ENCODE data around the gene SFT2D3. TPM values are rescaled to one million over a fixed set of nuclear protein-coding genes. Genes with fewer than 3 reads are reported as not detected.

The SFT2D3 gene
- total and polyA plus RNA-seq, 2 donors (not counting 1 experiment from before 2014, with no cell fraction given) = 3.5 to 14.2 TPM

DNA sequence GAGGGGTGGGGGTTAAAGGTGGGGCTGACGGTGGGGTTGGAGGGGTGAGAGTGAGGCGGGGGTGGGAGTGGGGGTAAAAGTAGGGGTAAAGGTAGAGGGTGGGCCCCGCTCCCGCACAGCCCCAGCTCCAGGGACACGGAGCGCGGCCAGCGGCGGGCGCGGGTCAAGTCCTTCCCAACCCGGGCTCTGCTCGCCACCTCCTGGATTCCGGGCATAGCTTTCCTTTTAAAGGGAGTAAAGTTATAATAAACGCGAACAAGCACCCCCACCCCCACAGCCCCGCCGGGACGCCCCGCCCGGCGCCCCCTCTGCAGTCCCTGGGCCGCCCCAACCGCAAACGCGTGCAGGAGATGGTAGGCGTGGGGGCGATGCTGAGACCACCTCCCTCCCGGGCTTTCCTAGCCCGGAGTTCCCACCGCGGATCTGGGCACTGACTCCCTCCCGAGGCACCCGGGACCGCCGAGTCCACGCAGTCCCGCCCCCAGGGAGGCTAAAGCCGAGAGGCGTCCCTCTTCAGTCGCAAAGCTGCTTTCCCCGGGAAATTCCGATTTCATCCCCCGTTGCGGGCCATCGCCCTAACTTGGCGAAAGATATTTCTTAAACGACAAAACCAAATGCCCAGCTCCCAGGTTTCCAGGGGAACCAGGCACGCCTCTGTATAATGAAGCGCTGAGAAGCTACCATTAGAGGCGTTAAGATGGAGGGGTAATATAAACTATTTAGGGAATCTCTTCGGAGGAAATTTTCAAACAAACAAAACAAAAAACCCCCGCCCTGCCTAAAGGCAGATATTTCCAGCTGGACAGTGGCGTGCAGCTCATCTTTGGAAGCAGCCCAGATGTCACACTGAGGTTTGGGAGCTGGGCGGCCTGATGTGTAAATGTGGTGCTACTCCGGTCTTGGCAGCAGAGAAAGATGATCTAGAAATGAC lies 25.7 kb upstream of the SFT2D3 start, which contains the start of gene LIMS2:
LIMS2 (minus strand) TSS at position 200 of the 931 bp plus-strand sequence. CDS start 506 bp downstream, outside the sequence.
- ATAC-seq (ENCODE audit: low read depth) = peak; percentile 26
- no peak within 1 kb of the TSS for H3K27ac ChIP-seq (ENCODE audit: low read length in 2 of 2)
- H2AFZ ChIP-seq (ENCODE audit: insufficient read depth, low read depth, low read length, poor library complexity, severe bottlenecking) = peak within 1 kb of the TSS; percentile 65
- intact Hi-C loops (cut with micrococcal nuclease) = no loop called here
- H3K4me1 Mint-ChIP-seq = peaks cover 11% of the 10 kb centered on the region
- peaks cover 36% of the 10 kb centered on the region for H3K27me3 Mint-ChIP-seq
- peaks cover 12 to 19% of the 10 kb centered on the region in 2 donors for H3K4me1 ChIP-seq (ENCODE audit: control insufficient read depth in 2 of 2, insufficient read depth in 2 of 2, low read length in 2 of 2)
- H3K36me3 ChIP-seq (replicated peaks in 1 of 2; ENCODE audit: control extremely low read depth in 1 of 2, control insufficient read depth in 1 of 2, extremely low read depth in 1 of 2, insufficient read depth in 2 of 2, low read length in 1 of 2) = no peaks in the 10 kb centered on the region
- H3K4me3 Mint-ChIP-seq = peak within 1 kb of the TSS; percentile 88
- 9% methylated on average over 38 of the region's 56 CpGs for WGBS (ENCODE audit: insufficient coverage)
- no peaks in the 10 kb centered on the region for H3K9me3 Mint-ChIP-seq (ENCODE audit: insufficient read depth)
- H3K27ac Mint-ChIP-seq = no peak within 1 kb of the TSS
- peaks cover 0 to 3% (median 0%) of the 10 kb centered on the region in 3 donors for H3K9me3 ChIP-seq (ENCODE audit: control extremely low read depth in 1 of 3, control insufficient read depth in 2 of 3, insufficient read depth in 1 of 3, low read length in 2 of 3)
- peak within 1 kb of the TSS in 4 of 5 experiments; percentile 13 to 58 (median 41) for H3K4me3 ChIP-seq (ENCODE audit: control extremely low read depth in 1 of 5, extremely low read depth in 1 of 5, insufficient read depth in 1 of 5, low read depth in 2 of 5, low read length in 4 of 5)
- H4K20me1 ChIP-seq (ENCODE audit: control insufficient read depth, insufficient read depth, low read length, poor library complexity, severe bottlenecking) = no peaks in the 10 kb centered on the region
- peak within 1 kb of the TSS; percentile 57 for H3K9ac ChIP-seq (ENCODE audit: low read length)
- TF ChIP-seq EZH2 (IDR thresholded peaks at IDR 0.05; ENCODE audit: borderline replicate concordance, insufficient read depth, low read depth, low read length, poor library complexity, severe bottlenecking) = peak; percentile 90
- TF ChIP-seq, protein P1, sequence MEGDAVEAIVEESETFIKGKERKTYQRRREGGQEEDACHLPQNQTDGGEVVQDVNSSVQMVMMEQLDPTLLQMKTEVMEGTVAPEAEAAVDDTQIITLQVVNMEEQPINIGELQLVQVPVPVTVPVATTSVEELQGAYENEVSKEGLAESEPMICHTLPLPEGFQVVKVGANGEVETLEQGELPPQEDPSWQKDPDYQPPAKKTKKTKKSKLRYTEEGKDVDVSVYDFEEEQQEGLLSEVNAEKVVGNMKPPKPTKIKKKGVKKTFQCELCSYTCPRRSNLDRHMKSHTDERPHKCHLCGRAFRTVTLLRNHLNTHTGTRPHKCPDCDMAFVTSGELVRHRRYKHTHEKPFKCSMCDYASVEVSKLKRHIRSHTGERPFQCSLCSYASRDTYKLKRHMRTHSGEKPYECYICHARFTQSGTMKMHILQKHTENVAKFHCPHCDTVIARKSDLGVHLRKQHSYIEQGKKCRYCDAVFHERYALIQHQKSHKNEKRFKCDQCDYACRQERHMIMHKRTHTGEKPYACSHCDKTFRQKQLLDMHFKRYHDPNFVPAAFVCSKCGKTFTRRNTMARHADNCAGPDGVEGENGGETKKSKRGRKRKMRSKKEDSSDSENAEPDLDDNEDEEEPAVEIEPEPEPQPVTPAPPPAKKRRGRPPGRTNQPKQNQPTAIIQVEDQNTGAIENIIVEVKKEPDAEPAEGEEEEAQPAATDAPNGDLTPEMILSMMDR (IDR thresholded peaks at IDR 0.05) = no peak
- H3K27me3 ChIP-seq (replicated peaks in 1 of 4; ENCODE audit: control extremely low read depth in 1 of 4, control insufficient read depth in 3 of 4, insufficient read depth in 4 of 4, low read length in 3 of 4) = peaks cover 0 to 41% (median 23%) of the 10 kb centered on the region in 4 experiments
- no peaks in the 10 kb centered on the region for H3K79me2 ChIP-seq (ENCODE audit: control insufficient read depth, insufficient read depth, low read length)
- H3K4me2 ChIP-seq (replicated peaks; ENCODE audit: low read depth, low read length, poor library complexity, severe bottlenecking) = peak within 1 kb of the TSS; percentile 89
- ChIA-PET POLR2A (interaction anchor here (0.5 to 1.1 kb wide), 4 partner anchors 18 to 149 kb away, joined by 3 to 5 read pairs (median 4); partner anchors contain the start of genes IWS1 and SFT2D3), CTCF (interaction anchor here (0.7 to 1.8 kb wide), 4 partner anchors 25 to 84 kb away, joined by 3 to 11 read pairs (median 4); no protein-coding TSS in a partner anchor)
- DNase-seq = peak; percentile 31
